Measurements from ENCODE around the gene PSG7. TPM values are rescaled to one million over a fixed set of nuclear protein-coding genes. Genes with fewer than 3 reads are reported as not detected.
"Not testable (repeated sequence)": the region's sequence is repeated elsewhere in the genome, so short reads cannot be mapped to it uniquely, and the experiment has no call there.

Gene PSG7
- total RNA-seq (not detected), polyA plus RNA-seq (not detected)
- long read RNA-seq, donor 1 = 0 reads
- long read RNA-seq, donor 2 = 0 reads
- long read RNA-seq, donor 3 = 0 reads
- long read RNA-seq, donor 4 = 0 reads
- long read RNA-seq, donor 5 = 0 reads
- long read RNA-seq, donor 6 = 0 reads
- long read RNA-seq, donor 7 = 0 reads
- long read RNA-seq, donor 8 = 0 reads
- long read RNA-seq, donor 9 = 0 reads
- long read RNA-seq, donor 10 = 0 reads

GRCh38 chr19:42937107-42937506 lies at the start of gene PSG7:
TSS of gene PSG7 (minus strand) at chr19:42937207. CDS start at chr19:42937076, 131 bp downstream.
- DNase-seq; H3K9me3 ChIP-seq (replicated peaks in 1 of 3); H3K27ac ChIP-seq; H3K4me1 ChIP-seq (replicated peaks in 1 of 2); H3K36me3 ChIP-seq (replicated peaks in 1 of 2); H3K4me3 ChIP-seq; intact Hi-C loops (cut with DNase I); H3K27me3 ChIP-seq: not testable (repeated sequence)
- WGBS, 4 donors = 77 to 96% (median 87%) methylated on average over 3 of the region's 3 CpGs

- H3K36me3 ChIP-seq (replicated peaks in 1 of 2) = no peaks in the 10 kb centered on the region
- no peak for DNase-seq
- no peaks in the 10 kb centered on the region for H3K4me1 ChIP-seq (replicated peaks in 1 of 2)
- no peaks in the 10 kb centered on the region for H3K9me3 ChIP-seq (replicated peaks in 1 of 3)
- intact Hi-C loops (cut with DNase I) = no loop called here
- H3K4me3 ChIP-seq = no peak overlapping the region
- TF ChIP-seq CTCF (IDR thresholded peaks at IDR 0.05) (no peak), POLR2A (IDR thresholded peaks at IDR 0.05) (no peak)
- no peak overlapping the region for H3K27ac ChIP-seq
- 52 to 57% (median 54%) methylated on average over 4 of the region's 4 CpGs for WGBS, 4 donors
- H3K27me3 ChIP-seq = no peaks in the 10 kb centered on the region
Observed at GRCh38 chr19:42985588-42985987, 48.6 kb upstream of the PSG7 start.

GRCh38 chr19:42982111-42982510 lies 45.1 kb upstream of the PSG7 start:
- H3K27me3 ChIP-seq; H3K27ac ChIP-seq; H3K4me3 ChIP-seq; H3K36me3 ChIP-seq (replicated peaks in 1 of 2); DNase-seq; H3K9me3 ChIP-seq (replicated peaks in 1 of 3); intact Hi-C loops (cut with DNase I); H3K4me1 ChIP-seq (replicated peaks in 1 of 2): not testable (repeated sequence)

GRCh38 chr19:42971451-42971850 lies 34.4 kb upstream of the PSG7 start:
- H3K9me3 ChIP-seq (replicated peaks in 1 of 3); H3K27ac ChIP-seq; H3K27me3 ChIP-seq; DNase-seq; H3K4me1 ChIP-seq (replicated peaks in 1 of 2); H3K36me3 ChIP-seq (replicated peaks in 1 of 2); intact Hi-C loops (cut with DNase I); H3K4me3 ChIP-seq: not testable (repeated sequence)
- 76 to 88% (median 85%) methylated on average over 5 of the region's 5 CpGs for WGBS, 4 donors

GRCh38 chr19:42965176-42965575 lies 28.2 kb upstream of the PSG7 start:
- H3K27me3 ChIP-seq = no peaks in the 10 kb centered on the region
- H3K36me3 ChIP-seq (replicated peaks in 1 of 2) = no peaks in the 10 kb centered on the region
- no peak for TF ChIP-seq CTCF (IDR thresholded peaks at IDR 0.05)
- H3K9me3 ChIP-seq (replicated peaks in 1 of 3) = no peaks in the 10 kb centered on the region
- no peak overlapping the region for H3K4me3 ChIP-seq
- DNase-seq = no peak
- no peak overlapping the region for H3K27ac ChIP-seq
- intact Hi-C loops (cut with DNase I) = no loop called here
- H3K4me1 ChIP-seq (replicated peaks in 1 of 2) = no peaks in the 10 kb centered on the region
- WGBS, 4 donors = 77 to 82% (median 79%) methylated on average over 2 of the region's 2 CpGs

- Histone ChIP-seq H3K27me3 (no peaks in the 10 kb centered on the region), H3K4me3 (no peak overlapping the region), H3K27ac (no peak overlapping the region), H3K36me3 (replicated peaks in 1 of 2) (no peaks in the 10 kb centered on the region), H3K9me3 (replicated peaks in 1 of 3) (no peaks in the 10 kb centered on the region), H3K4me1 (replicated peaks in 1 of 2) (no peaks in the 10 kb centered on the region)
- TF ChIP-seq POLR2A (IDR thresholded peaks at IDR 0.05) = no peak
- TF ChIP-seq CTCF (IDR thresholded peaks at IDR 0.05) = no peak
- whole genome bisulfite sequencing, 4 donors = 72 to 83% (median 81%) methylated on average over 6 of the region's 6 CpGs
- DNase-seq = no peak
- intact Hi-C loops (cut with DNase I) = no loop called here
Observed at GRCh38 chr19:42961119-42961518, 24.1 kb upstream of the PSG7 start.

GRCh38 chr19:42952126-42952525 lies 15.1 kb upstream of the PSG7 start:
- H3K36me3 ChIP-seq (replicated peaks in 1 of 2); DNase-seq; H3K4me3 ChIP-seq; H3K27me3 ChIP-seq; H3K27ac ChIP-seq; intact Hi-C loops (cut with DNase I); H3K4me1 ChIP-seq (replicated peaks in 1 of 2); H3K9me3 ChIP-seq (replicated peaks in 1 of 3): not testable (repeated sequence)
- 56 to 73% (median 66%) methylated on average over 4 of the region's 4 CpGs for WGBS, 4 donors

- intact Hi-C loops (cut with DNase I); H3K36me3 ChIP-seq (replicated peaks in 1 of 2); H3K4me3 ChIP-seq; H3K4me1 ChIP-seq (replicated peaks in 1 of 2); DNase-seq; H3K27me3 ChIP-seq; H3K9me3 ChIP-seq (replicated peaks in 1 of 3); H3K27ac ChIP-seq: not testable (repeated sequence)
- WGBS, 4 donors = 26 to 63% (median 48%) methylated on average over 2 of the region's 2 CpGs
Observed at GRCh38 chr19:42951476-42951875, 14.5 kb upstream of the PSG7 start.

Measured in adrenal gland (tissue), 19 donors.